IPS DF 6.9 (cell line): ENCODE measurements around the gene RAPGEF1.

ENCODE experiments used
- DNase-seq: peaks from one replicate; pipeline ENCODE4 v3.0.0-alpha.2; 2013; ENCODE audit warnings: low read depth, low spot score
- H3K27ac ChIP-seq: one replicate; pipeline ENCODE4 v1.5.1; 2013; ENCODE audit warnings: low read length, control low read depth
- H3K27me3 ChIP-seq: 2 replicates; pipeline ENCODE4 v1.6.1; 2013; ENCODE audit warnings: mild to moderate bottlenecking, low read length; ENCODE audit not compliant: control insufficient read depth, insufficient read depth
- H3K36me3 ChIP-seq: 2 replicates; pipeline ENCODE4 v1.6.1; 2013; ENCODE audit warnings: low read length; ENCODE audit not compliant: control insufficient read depth, insufficient read depth
- H3K4me1 ChIP-seq: 2 replicates; pipeline ENCODE4 v1.6.1; 2013; ENCODE audit warnings: low read length; ENCODE audit not compliant: control insufficient read depth, insufficient read depth
- H3K4me3 ChIP-seq: 2 replicates; pipeline ENCODE4 v1.5.1; 2013; ENCODE audit warnings: mild to moderate bottlenecking, low read length
- H3K9me3 ChIP-seq: 2 replicates; pipeline ENCODE4 v1.6.1; 2013; ENCODE audit warnings: low read length, inconsistent platforms; ENCODE audit not compliant: control insufficient read depth, insufficient read depth
- WGBS: extraction: QIAGEN DNeasy Blood & Tissue Kit; methylation state at CpG from one replicate; pipeline ENCODE4 v1.1.7; 2013; ENCODE audit warnings: mixed read lengths, missing lambda C conversion rate; ENCODE audit not compliant: insufficient read length, insufficient coverage; 5-methylcytosine and 5-hydroxymethylcytosine counted together

The RAPGEF1 gene

GRCh38 chr9:131529597-131530545, 210.0 kb downstream of the RAPGEF1 start:
- H3K27ac ChIP-seq: no peak overlapping the region
- WGBS: no CpG with 5 or more reads among the region's 24 CpGs
- peak overlapping the region; percentile 91; the same call in 1 of the 2 replicates for H3K4me3 ChIP-seq
- peaks cover 32% of the 10 kb centered on the region for H3K36me3 ChIP-seq
- no peaks in the 10 kb centered on the region for H3K27me3 ChIP-seq
- H3K4me1 ChIP-seq: peaks cover 3% of the 10 kb centered on the region; the same call in 1 of the 2 replicates
- no peak for DNase-seq
- no peaks in the 10 kb centered on the region for H3K9me3 ChIP-seq

DNA sequence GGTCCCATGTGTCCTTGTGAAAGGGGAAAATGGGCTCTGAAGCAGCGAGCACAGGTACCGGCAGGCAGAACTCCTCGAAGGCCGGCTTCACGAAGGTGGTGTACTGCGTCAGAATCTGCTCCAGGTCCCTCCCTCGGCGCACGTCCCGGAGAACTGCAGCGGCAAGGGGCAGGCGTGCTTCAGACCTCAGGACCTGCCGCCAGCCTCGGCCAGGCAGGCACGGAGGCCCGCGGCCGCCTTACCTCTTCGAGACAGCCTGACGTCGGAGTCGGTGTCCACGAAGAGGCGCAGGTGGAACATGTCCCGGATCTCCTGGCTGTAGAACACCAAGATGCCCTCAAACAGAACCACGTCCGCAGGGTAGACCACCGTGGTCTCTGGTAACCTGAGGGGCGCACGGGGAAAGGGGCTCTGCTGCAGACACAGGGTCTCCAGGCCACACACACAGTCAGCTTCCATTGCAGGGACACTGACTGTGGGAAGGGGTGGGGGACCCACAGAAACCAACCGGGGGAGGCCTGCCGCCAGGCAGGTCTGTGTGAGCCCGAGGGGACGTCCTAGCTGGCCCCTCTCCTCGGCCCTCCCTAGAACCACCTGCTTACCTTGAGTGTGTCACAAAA, 210.9 kb downstream of the RAPGEF1 start:
- H3K4me3 ChIP-seq: no peak overlapping the region
- H3K27ac ChIP-seq: no peak overlapping the region
- peaks cover 40% of the 10 kb centered on the region for H3K36me3 ChIP-seq
- H3K27me3 ChIP-seq: no peaks in the 10 kb centered on the region
- H3K9me3 ChIP-seq: no peaks in the 10 kb centered on the region
- H3K4me1 ChIP-seq: peaks cover 3% of the 10 kb centered on the region; the same call in 1 of the 2 replicates
- WGBS: no CpG with 5 or more reads among the region's 35 CpGs
- no peak for DNase-seq

DNA sequence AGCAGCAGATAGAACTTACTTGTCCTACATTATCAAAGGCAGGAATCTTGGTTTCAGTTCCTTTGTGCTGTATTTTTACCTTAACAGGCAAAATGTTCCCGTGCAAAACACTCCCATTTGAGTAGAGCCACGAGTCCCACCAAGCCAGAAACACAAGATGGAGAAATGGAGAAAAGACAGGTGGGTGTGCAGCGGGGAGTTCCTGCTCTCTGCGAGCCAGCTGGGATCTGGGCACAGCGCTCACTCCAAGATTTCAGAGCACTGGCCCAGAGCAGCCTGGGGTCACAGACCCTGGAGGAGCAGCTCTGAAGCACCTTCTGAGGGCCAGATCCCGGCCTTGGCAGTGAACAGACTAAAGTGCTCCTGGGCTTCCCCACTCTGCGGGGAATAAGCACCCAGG, 211.7 kb downstream of the RAPGEF1 start:
- WGBS: no CpG with 5 or more reads among the region's 7 CpGs
- H3K36me3 ChIP-seq: peaks cover 42% of the 10 kb centered on the region
- DNase-seq: no peak

More for the DNA sequence above, 211.7 kb downstream of the RAPGEF1 start:
- Histone ChIP-seq H3K27ac (no peak overlapping the region), H3K4me1 (peaks cover 3% of the 10 kb centered on the region; the same call in 1 of the 2 replicates), H3K4me3 (no peak overlapping the region), H3K9me3 (no peaks in the 10 kb centered on the region), H3K27me3 (no peaks in the 10 kb centered on the region)
